Activated CD4-positive, alpha-beta T cell treated with anti-CD3 and anti-CD28 coated beads, Interleukin-2, amount 50 U/mL, for 1 hour (primary cell): ENCODE results near the gene CLIP2.
"Not testable (repeated sequence)": the region's sequence is repeated elsewhere in the genome, so short reads cannot be mapped to it uniquely, and the experiment has no call there.

Experiments used
- DNase-seq: peaks from one replicate; pipeline ENCODE4 v3.0.0-alpha.2; 2020

Gene CLIP2

GRCh38 chr7:74338366-74339108 lies 49.3 kb downstream of the CLIP2 start:
- DNase-seq, result no peak

GRCh38 chr7:74339648-74340047 lies 50.4 kb downstream of the CLIP2 start:
- DNase-seq, result not testable (repeated sequence)

- DNase-seq, result no peak
These were observed 54.3 kb downstream of the CLIP2 start for GRCh38 chr7:74343281-74344131.

- no peak for DNase-seq
These were observed 54.9 kb downstream of the CLIP2 start for GRCh38 chr7:74344132-74344496.

GRCh38 chr7:74344786-74345185 lies 55.6 kb downstream of the CLIP2 start:
- no peak for DNase-seq

GRCh38 chr7:74345970-74346369 lies 56.8 kb downstream of the CLIP2 start:
- DNase-seq, result no peak

- no peak for DNase-seq
These were observed 60.4 kb downstream of the CLIP2 start for GRCh38 chr7:74349621-74350020.

- DNase-seq, result no peak
These were observed 61.5 kb downstream of the CLIP2 start for GRCh38 chr7:74350751-74351150.

GRCh38 chr7:74351836-74352235 lies 62.6 kb downstream of the CLIP2 start:
- DNase-seq, result no peak

- DNase-seq, result not testable (repeated sequence)
These were observed 63.4 kb downstream of the CLIP2 start for GRCh38 chr7:74352551-74353138.

GRCh38 chr7:74354009-74354408 lies 64.8 kb downstream of the CLIP2 start:
- DNase-seq, result no peak

- DNase-seq, result no peak
These were observed 65.9 kb downstream of the CLIP2 start for GRCh38 chr7:74355091-74355490.

GRCh38 chr7:74356589-74357315 lies 67.5 kb downstream of the CLIP2 start:
- DNase-seq, result no peak

- no peak for DNase-seq
These were observed 70.8 kb downstream of the CLIP2 start for GRCh38 chr7:74360008-74360407.

- no peak for DNase-seq
These were observed 73.1 kb downstream of the CLIP2 start for GRCh38 chr7:74362266-74362665.

GRCh38 chr7:74364061-74364460 lies 74.9 kb downstream of the CLIP2 start:
- no peak for DNase-seq

- DNase-seq, result no peak
These were observed 76.3 kb downstream of the CLIP2 start for GRCh38 chr7:74365322-74366022.

- DNase-seq, result no peak
These were observed 82.5 kb downstream of the CLIP2 start for GRCh38 chr7:74371381-74372341.

- no peak for DNase-seq
These were observed 83.4 kb downstream of the CLIP2 start for GRCh38 chr7:74372511-74373111.

GRCh38 chr7:74373536-74373935 lies 84.3 kb downstream of the CLIP2 start:
- no peak for DNase-seq

- no peak for DNase-seq
These were observed 86.6 kb downstream of the CLIP2 start for GRCh38 chr7:74375726-74376220.
